Hepatocyte (in vitro differentiated cells): ENCODE measurements around the gene PRSS27.

Source experiments
- EZH2 ChIP-seq: fragments of 200-600 bp; sonication (generic); IDR thresholded peaks from 2 replicates; pipeline ENCODE4 v1.6.1; 2016; ENCODE audit warnings: antibody characterized with exemption, mild to moderate bottlenecking, borderline replicate concordance
- TF ChIP-seq, protein P1 (sequence below): fragments of 200-600 bp; sonication (generic); IDR thresholded peaks from 2 replicates; pipeline ENCODE4 v1.5.1; 2016; ENCODE audit warnings: antibody characterized with exemption, mild to moderate bottlenecking; ENCODE audit not compliant: poor library complexity

DNA sequence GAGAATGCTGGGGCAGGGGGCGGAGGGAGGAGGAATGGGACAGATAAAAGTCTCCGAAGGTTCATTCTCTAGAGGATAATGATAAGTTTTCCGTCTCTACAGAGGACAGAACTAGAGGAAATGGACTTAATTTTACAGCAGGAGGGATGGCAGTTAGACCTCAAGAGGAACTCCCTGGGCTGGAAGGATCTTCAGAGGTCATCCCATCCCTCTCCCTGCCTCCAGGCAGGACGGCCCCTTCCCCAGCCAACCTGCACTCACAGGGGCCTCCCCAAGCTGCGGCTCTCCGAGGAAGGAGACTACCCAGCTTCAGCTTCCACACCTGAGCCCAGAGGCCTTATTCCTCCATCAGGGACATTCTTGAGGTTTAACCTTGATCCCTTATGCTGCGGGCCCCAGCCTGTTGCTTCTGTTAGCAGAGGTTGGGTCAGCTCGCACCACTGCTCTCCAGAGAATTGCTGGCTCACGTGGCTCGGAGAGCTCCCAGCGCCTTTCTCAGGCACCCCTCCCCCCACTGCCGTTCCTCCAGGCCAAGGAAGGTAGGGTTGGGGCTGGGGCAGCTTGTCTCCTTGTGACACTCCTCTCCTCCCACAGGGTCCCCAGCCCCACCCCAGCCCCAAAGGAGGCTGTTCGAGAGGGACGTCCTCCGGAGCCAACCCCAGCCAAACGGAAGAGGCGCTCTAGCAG is 48.5 kb upstream of the PRSS27 start:
- TF ChIP-seq, protein P1, sequence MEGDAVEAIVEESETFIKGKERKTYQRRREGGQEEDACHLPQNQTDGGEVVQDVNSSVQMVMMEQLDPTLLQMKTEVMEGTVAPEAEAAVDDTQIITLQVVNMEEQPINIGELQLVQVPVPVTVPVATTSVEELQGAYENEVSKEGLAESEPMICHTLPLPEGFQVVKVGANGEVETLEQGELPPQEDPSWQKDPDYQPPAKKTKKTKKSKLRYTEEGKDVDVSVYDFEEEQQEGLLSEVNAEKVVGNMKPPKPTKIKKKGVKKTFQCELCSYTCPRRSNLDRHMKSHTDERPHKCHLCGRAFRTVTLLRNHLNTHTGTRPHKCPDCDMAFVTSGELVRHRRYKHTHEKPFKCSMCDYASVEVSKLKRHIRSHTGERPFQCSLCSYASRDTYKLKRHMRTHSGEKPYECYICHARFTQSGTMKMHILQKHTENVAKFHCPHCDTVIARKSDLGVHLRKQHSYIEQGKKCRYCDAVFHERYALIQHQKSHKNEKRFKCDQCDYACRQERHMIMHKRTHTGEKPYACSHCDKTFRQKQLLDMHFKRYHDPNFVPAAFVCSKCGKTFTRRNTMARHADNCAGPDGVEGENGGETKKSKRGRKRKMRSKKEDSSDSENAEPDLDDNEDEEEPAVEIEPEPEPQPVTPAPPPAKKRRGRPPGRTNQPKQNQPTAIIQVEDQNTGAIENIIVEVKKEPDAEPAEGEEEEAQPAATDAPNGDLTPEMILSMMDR = no peak
- no peak for TF ChIP-seq EZH2
